Gastrocnemius medialis (tissue), 4 donors: ENCODE data around the gene NUDT4B. TPM values are rescaled to one million over a fixed set of nuclear protein-coding genes. Genes with fewer than 3 reads are reported as not detected.
"Not testable (repeated sequence)": the region's sequence is repeated elsewhere in the genome, so short reads cannot be mapped to it uniquely, and the experiment has no call there.

Experiments used
- ATAC-seq, 2 donors: fragments of 150-250 bp; one replicate each; pipeline ENCODE4 v1.9.1; 2016
- DNase-seq, 2 donors: peaks; one replicate each; pipeline ENCODE4 v3.0.0-alpha.2; 2019
- H3K27ac ChIP-seq, 4 donors: fragments of 200-600 bp; sonication (generic); 1 replicate in 1 of 4; 2 replicates in 3 of 4; pipeline ENCODE4 v1.5.1; 2016 to 2018; ENCODE audit warnings: mild to moderate bottlenecking in 2 of 4, moderate library complexity in 1 of 4
- H3K27me3 ChIP-seq, 3 donors: fragments of 200-600 bp; sonication (generic) in 2 of 3; 1 replicate in 1 of 3; 2 replicates in 2 of 3; pipeline versions ENCODE4 v1.5.1 to v1.6.0; 2016 to 2019; ENCODE audit warnings: mild to moderate bottlenecking in 1 of 3, moderate library complexity in 1 of 3
- H3K36me3 ChIP-seq, 2 donors: fragments of 200-600 bp; sonication (generic) in 1 of 2; one replicate each; pipeline ENCODE4 v1.5.1; 2017 to 2018
- H3K4me1 ChIP-seq, 2 donors: fragments of 200-600 bp; sonication (generic) in 1 of 2; one replicate each; pipeline ENCODE4 v1.5.1; 2016 to 2017; ENCODE audit warnings: mild to moderate bottlenecking in 2 of 2
- H3K4me3 ChIP-seq, 4 donors: fragments of 200-600 bp; sonication (generic) in 3 of 4; 1 replicate in 1 of 4; 2 replicates in 3 of 4; pipeline ENCODE4 v1.5.1; 2016 to 2019; ENCODE audit warnings: mild to moderate bottlenecking in 2 of 4
- H3K9me3 ChIP-seq, 3 donors: fragments of 200-600 bp; sonication (generic) in 2 of 3; 1 replicate in 1 of 3; 2 replicates in 2 of 3; pipeline ENCODE4 v1.5.1; 2016 to 2019
- in situ Hi-C, 4 donors: fragments of 200-750 bp; cut with MboI; loops; one replicate each; pipeline versions ENCODE4 v1.15.0 to v1.8.0; 2017; ENCODE audit warnings: low sequenced_read_pairs in 4 of 4
- intact Hi-C: fragments of 100-400 bp; cut with DNase I; formaldehyde crosslinking; loops from one replicate; pipeline ENCODE4 v1.15.1; 2023; ENCODE audit warnings: low total_unique reads
- total RNA-seq, 4 donors: library from RNA; depleted of rRNA; stranded (reverse); fragments of >200 nt; gene quantifications; one replicate each; pipeline versions ENCODE4 v1.1.0 to v1.2.3, GENCODE V29; 2016

Gene NUDT4B
- total RNA-seq, 4 donors from 2014 or later: 6.1 to 279 (median 22.6) TPM

DNA sequence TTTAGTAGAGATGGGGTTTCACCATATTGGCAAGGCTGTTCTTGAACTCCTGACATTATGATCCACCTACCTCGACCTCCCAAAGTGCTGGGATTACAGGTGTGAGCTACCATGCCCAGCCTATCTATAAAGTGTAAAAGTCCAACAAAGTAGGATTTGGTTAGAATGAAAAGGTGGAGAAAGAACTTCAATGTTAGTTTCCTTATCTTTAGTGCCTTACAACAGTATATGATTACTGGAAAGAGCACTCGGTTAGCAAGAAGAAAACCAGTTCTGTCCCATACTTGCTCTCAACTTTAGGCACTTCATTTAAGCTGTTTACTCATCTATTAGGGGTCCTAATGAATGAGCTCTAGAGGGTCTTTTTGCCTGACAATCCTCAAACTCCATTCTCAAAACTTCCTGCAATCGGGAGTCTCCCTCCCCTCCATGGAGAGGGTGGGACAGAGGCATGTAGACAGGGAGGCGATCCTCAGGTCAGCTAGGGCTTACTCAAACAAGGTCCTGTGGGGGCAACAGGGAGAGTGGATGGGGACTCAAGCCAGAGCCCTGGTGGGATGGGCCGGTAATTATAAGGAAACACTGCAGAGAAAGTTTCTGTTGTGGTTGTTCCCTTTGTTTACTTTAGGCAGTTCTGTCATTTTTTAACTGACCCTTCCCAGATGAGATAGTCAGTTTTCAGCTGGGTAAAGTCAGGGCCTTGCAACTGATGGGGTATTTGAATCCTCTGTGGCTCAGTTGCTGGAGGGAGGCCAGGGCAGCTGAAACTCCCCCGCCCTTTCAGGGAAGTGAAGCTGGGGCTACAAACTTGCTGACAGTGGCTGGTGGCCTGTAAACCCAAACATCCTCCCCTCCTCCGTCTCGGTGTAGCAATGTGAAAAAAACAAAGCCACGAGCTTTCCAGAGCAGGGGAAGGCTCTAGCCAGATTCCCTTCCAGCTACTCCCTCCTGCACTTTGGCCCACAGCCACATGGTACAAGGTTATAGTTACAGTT is 4.6 kb upstream of the NUDT4B start:
- in situ Hi-C loops, H3K4me1 ChIP-seq, intact Hi-C loops, H3K36me3 ChIP-seq, H3K27me3 ChIP-seq, H3K27ac ChIP-seq, DNase-seq, H3K4me3 ChIP-seq, H3K9me3 ChIP-seq: not testable (repeated sequence)
- peak; percentile 11 to 48 for ATAC-seq

DNA sequence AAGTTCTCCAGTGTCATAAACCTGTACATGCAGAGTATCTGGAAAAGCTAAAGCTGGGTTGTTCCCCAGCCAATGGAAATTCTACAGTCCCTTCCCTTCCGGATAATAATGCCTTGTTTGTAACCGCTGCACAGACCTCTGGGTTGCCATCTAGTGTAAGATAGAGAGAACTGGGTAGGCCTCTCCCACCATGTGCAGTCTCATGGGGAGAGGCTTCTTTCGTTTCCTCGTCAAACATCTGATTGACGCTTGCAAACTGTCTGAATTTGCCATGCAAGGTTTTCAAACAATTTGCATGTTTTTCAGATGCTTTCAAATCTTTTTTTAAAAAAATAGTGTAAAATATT is 734 bp downstream of the NUDT4B start:
- H3K27me3 ChIP-seq, in situ Hi-C loops, intact Hi-C loops, DNase-seq, H3K4me3 ChIP-seq, H3K27ac ChIP-seq, H3K4me1 ChIP-seq, H3K36me3 ChIP-seq, H3K9me3 ChIP-seq: not testable (repeated sequence)
- ATAC-seq: peak; percentile 96 to 97

- H3K27ac ChIP-seq, H3K4me3 ChIP-seq, H3K9me3 ChIP-seq, intact Hi-C loops, ATAC-seq, in situ Hi-C loops, H3K36me3 ChIP-seq, H3K4me1 ChIP-seq, DNase-seq, H3K27me3 ChIP-seq: not testable (repeated sequence)
Measured at GRCh38 chr1:148756231-148756630, 7.7 kb downstream of the NUDT4B start.

- in situ Hi-C loops, ATAC-seq, H3K4me3 ChIP-seq, intact Hi-C loops, H3K27me3 ChIP-seq, H3K4me1 ChIP-seq, H3K9me3 ChIP-seq, H3K36me3 ChIP-seq, DNase-seq, H3K27ac ChIP-seq: not testable (repeated sequence)
Measured at GRCh38 chr1:148757446-148757845, 8.9 kb downstream of the NUDT4B start.

DNA sequence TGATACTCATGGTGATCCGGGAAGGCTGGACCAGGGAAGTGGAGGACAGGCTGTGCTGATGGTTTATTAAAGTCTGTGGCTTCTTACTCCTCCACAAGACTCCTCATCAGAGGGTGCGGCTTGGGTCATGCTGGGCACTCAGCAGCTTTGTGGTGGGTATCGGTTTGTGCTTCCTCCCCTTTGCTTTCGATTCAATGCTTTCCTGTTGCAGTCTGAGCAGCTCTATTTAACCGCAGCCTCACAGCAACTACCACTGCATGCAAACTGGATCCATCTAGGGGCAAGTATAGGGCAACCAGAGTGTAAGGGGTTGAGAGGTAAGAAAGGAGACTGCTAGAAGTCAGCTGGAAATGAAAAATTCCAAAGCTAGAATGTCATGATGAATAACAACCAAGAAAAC is 9.8 kb downstream of the NUDT4B start:
- H3K9me3 ChIP-seq, H3K27ac ChIP-seq, H3K4me3 ChIP-seq, H3K36me3 ChIP-seq, H3K27me3 ChIP-seq, in situ Hi-C loops, H3K4me1 ChIP-seq, intact Hi-C loops, DNase-seq: not testable (repeated sequence)
- peak in 1 of 2 donors; percentile 17 for ATAC-seq

GRCh38 chr1:148758925-148759324 is 10.4 kb downstream of the NUDT4B start:
- H3K4me1 ChIP-seq, H3K9me3 ChIP-seq, H3K4me3 ChIP-seq, DNase-seq, in situ Hi-C loops, H3K27me3 ChIP-seq, ATAC-seq, H3K27ac ChIP-seq, H3K36me3 ChIP-seq, intact Hi-C loops: not testable (repeated sequence)

- H3K36me3 ChIP-seq, intact Hi-C loops, ATAC-seq, H3K27ac ChIP-seq, H3K27me3 ChIP-seq, H3K4me1 ChIP-seq, in situ Hi-C loops, H3K4me3 ChIP-seq, H3K9me3 ChIP-seq: not testable (repeated sequence)
- peak in 1 of 2 donors; percentile 2 for DNase-seq
Measured at GRCh38 chr1:148759749-148760148, 11.2 kb downstream of the NUDT4B start.

DNA sequence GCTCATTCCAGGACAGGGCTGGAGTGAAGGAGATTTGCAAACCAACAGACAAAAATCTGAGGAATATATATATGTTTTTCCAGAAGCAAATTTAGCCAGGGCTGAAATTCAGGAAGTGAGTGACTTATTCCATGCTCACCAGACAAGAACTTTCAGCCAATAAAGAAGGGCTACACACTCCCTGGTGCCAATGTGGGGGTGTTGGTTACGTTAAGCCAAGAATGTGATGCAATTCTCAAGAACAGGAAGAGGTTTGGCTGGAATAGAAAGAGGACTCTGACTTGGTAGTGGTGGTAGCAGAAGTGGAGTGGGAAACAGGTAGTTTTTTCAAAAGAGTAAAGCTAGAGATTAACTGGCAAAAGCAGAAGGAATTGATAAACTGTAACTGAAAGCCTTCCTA is 11.6 kb downstream of the NUDT4B start:
- H3K4me1 ChIP-seq, in situ Hi-C loops, H3K9me3 ChIP-seq, intact Hi-C loops, DNase-seq, H3K27ac ChIP-seq, H3K36me3 ChIP-seq, H3K4me3 ChIP-seq, H3K27me3 ChIP-seq: not testable (repeated sequence)
- ATAC-seq: peak; percentile 45 to 72

DNA sequence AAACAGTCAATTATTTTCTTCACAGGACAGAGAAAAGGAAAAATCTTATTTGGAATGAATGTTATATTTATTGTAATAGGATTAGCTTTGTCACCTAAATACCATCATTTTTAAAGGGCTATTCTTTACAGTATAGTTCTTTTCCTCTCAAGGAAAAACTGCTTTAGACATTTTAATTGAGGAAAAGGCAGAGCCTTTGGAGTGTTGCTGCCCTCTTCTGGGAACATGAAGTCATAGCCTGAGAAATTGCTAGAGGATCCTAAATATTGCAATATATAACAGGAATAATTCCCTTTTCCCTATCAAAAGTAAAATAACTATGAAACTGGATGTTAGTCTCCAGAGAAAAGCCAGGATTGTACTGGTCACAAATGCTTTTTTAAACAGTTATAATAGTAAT is 12.8 kb downstream of the NUDT4B start:
- in situ Hi-C loops, H3K27ac ChIP-seq, DNase-seq, H3K9me3 ChIP-seq, H3K36me3 ChIP-seq, intact Hi-C loops, H3K4me3 ChIP-seq, H3K4me1 ChIP-seq, H3K27me3 ChIP-seq: not testable (repeated sequence)
- peak; percentile 50 to 63 for ATAC-seq

DNA sequence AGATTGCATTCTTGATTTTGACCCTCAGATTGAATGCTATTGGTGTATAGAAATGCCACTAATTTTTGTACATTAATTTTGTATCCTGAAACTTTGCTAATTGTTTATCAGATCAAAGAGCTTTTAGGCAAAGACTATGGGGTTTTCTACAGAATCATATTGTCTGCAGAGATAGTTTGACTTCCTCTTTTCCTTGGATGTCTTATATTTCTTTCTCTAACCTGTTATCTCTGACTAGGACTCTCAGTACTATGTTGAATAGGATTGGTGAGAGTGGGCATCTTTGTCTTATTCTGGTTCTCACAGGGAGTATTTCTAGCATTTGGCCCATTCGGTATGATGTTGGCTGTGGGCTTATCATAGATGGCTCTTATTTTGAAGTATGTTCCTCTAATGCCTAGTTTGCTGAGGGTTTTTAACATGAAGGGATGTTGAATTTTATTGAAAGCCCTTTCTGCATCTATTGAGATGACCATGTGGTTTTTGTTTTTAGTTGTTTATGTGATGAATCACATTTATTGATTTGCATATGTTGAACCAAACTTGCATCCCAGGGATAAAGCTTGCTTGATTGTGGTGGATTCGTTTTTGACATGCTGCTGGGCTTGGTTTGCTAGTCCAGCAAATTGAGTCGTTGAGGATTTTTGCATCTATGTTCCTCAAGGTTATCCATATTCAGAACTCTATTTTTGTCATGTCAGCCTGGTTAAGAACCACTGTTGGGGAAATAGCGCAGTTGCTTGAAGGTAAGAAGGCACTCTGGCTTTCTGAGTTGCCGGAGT is 16.9 kb downstream of the NUDT4B start:
- H3K27me3 ChIP-seq, intact Hi-C loops, H3K4me1 ChIP-seq, H3K9me3 ChIP-seq, H3K4me3 ChIP-seq, DNase-seq, in situ Hi-C loops, H3K27ac ChIP-seq, H3K36me3 ChIP-seq, ATAC-seq: not testable (repeated sequence)

GRCh38 chr1:148768541-148768940 is 20.0 kb downstream of the NUDT4B start:
- intact Hi-C loops, in situ Hi-C loops, H3K27me3 ChIP-seq, H3K9me3 ChIP-seq, H3K36me3 ChIP-seq, ATAC-seq, H3K27ac ChIP-seq, H3K4me1 ChIP-seq, DNase-seq, H3K4me3 ChIP-seq: not testable (repeated sequence)

GRCh38 chr1:148769495-148769894 is 20.9 kb downstream of the NUDT4B start:
- H3K9me3 ChIP-seq, intact Hi-C loops, in situ Hi-C loops, H3K27me3 ChIP-seq, H3K27ac ChIP-seq, H3K36me3 ChIP-seq, ATAC-seq, H3K4me1 ChIP-seq, DNase-seq, H3K4me3 ChIP-seq: not testable (repeated sequence)
